NCI-H1048 (cell line): ENCODE results near the gene CCDC78.

Source experiments
- DNase-seq: peaks from one replicate; lab custom pipeline; 2025; lab: John Stamatoyannopoulos, UW

CCDC78 gene

DNA sequence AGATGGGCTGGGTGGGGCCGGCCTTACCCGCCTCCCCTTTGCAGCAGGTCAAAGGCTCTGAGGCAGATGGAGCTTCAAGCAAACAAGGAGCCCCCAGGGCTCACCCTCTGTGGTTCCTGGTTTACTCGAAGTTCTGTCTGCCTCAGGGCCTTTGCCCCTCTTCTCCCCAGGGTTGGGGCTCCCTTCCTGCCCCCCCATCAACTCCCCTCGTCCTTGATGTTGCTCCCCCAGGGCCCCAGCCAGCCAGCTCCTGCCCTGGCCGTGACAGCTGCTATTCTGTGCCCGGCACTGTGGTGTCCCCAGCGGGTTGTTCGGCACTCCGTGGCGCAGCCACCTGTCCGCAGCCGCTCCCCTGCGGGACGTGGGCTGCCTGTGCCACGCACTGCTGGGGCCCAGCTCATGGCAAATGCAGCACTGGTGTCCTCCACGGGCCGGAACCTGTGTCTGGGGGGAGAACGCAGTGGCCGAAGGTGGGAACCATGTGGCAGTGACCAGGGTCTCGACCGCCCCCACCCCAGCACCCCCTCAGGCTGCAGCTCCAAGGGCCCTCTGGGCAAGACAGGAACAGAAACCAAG, 15.7 kb downstream of the CCDC78 start:
- no peak for DNase-seq

DNA sequence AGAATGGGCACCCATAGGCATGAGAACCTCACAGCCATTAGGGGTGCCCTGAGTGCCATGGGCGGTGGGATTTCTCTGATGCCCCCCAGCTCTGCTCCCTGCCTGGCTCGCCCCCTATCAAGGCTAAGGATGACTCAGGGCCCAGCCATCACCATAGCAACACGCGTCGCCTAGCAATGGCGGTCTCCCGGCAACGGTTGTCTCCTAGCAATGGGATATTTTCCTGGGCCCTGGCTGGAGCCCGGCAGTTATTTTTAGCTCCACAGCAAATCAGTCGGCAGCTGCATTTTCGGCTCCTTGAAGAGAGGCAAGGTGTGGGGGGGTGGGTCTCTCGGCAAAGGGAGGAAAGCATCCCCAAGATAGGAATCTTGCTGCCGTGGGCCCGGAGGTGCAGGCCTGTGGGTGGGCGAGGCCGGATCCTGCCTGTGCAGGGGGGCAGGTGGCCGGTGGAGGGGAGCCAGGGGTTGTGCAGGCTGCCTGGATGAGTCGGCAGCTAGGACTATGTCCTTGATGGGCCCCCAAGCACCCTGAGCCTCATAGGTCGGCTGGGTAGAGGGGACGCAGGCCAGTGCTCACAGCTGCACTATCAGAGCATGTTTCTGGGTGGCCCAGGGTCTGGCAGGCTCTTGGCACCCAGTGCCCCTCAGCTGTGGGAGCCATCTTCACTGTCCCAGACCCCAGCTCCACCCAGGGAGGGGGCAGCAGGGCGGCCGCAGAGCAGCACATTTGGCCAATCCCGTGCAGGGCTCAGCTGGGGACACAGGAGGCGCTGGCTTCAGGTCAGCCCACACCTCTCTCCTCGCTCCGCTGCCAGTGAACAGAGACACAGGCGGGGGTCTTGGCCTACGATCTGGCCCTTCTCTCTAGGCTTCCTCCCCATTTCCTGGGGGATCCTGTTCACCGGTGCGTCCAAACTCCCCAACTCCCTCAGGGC, 16.4 kb downstream of the CCDC78 start:
- no peak for DNase-seq

DNA sequence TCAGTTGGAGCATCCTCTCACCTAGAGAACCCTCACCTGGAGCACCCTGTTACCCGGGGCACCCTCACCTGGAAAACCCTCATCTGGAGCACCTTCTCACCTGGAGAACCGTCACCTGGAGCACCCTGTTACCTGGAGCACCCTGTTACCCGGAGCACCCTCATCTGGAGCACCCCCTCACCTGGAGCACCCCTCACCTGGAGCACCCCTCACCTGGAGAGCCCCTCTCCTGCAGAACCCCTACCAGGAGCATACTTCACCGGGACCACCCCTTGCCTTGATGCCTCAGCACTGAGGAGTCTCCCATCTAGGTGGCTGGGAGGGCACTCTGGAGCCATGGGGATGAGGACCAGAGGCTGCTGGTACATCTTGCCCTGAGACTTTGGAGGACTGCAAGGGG, 17.3 kb downstream of the CCDC78 start:
- DNase-seq: no peak

DNA sequence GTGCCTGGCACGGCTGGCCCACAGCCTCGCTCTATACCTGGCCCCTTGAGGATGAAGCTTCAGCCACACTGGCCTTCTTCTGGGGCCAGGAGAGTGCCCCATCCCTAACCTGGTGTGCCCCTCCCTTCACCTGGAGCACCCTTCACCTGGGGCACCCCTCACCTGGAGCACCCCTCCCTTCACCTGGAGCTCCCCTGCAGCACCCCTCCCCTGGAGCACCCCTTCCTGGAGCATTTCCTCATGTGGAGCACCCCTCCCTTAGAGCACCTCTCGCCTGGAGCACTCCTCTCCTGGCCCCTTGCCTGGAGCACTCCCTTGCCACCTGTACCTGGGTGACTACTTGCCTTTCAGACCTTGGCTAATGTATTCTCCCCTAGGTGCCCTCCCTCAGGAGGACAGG, 18.2 kb downstream of the CCDC78 start:
- DNase-seq: no peak

DNA sequence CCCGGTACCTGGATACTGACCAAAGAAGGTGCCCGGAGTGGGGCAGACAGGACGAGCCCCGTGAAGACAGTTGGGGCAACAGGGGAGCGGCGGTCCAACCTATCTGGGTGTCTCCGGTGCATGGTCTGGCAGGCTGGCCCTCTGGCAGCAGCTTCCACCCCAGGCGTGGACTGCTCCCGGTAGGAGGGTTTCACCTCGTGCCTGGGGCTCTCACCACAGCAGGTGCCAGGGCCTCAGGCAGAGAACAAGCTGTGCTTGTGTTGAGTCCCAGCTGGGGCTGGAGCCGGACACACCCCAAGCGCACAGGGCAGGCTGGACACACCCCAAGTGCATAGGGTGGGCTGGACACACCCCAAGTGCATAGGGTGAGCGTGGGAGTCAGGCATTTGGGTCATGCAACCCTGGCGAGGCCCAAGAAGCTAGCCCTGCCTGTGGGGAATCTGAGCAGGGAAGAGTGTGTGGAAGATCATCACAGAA, 19.1 kb downstream of the CCDC78 start:
- DNase-seq: no peak

DNA sequence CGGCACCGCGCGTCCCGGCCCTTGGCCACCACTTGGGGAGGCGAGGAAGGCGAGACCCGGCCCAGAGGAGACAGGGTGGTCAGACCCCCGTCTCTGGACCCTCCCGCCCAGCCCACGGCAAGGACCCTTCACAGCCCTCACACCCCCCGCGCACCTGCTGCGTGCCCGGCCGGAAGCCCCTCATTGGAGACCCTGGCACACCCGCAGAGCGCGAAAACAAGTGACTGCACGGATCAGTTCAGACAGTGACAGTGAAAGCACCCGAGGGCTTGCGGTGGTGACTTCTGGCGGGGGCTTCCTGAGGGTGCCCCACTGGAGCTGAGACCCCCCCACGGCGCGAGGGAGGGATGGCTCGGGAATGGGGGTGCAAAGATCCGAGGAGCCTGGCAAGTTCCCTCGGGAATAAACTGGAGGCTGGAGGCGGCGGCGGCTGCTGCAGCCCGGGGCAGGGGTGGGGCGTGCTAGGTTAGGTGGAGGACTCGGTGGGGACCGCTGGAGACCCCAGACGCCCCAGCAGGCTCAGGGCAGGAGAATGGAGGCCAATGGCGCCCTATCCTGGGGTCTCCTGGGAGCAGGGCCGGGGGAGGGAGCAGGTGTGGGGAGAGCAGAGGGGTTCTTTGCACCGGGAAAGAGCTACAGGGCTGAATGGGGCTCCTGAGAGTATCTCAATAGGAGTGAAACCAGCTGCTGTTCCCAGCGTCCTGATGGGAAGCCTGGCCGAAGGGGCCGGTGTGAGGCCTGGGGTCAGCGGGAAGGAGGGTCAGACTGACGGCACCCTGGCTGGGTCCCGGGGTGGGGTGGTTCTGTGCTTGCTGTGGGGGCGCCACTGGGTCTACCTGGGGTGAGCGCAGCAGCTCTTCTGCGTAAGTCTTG, 19.8 kb downstream of the CCDC78 start:
- DNase-seq: no peak

DNA sequence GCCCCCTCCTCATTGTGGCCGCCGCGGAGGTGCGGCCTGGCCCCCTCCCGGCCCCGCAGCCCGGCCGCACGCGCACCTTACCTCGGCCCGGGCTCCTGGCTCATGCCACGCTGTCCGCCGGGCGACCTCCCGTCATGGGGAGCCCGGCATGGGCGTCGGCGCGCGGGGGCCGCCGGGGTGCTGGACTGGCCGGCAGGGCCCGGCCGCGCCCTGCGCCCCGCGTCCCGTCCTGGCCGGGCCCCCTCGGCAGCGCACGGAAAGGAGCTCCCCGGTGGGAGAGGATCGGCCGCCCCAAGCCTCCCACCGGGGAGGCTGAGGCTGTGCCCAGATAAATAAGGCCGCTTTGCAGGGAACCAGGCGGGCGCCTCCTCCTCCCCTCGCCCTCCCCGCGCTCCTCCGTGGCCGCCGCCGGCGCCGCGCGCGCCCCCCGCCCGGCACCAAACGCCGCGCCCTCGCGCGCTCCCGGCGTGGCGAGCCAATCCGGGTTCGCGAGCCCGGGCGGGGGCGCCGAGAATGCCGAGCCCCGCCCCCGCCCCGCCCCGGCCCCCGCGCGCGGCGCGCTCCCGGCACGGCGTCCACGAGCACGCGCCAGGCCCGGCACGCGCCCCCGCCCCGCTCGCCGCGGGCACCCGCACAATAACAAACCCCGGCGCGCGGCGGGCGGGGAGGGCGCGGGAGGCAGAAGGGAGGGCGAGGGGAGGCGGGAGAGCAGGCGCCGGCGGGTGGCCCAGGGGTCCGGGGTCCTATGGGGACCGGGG, 20.6 kb downstream of the CCDC78 start, which contains the start of gene FBXL16:
FBXL16 (minus strand) TSS at position 371 of the 758 bp plus-strand sequence. CDS start 8,396 bp downstream, outside the sequence.
- DNase-seq: no peak

DNA sequence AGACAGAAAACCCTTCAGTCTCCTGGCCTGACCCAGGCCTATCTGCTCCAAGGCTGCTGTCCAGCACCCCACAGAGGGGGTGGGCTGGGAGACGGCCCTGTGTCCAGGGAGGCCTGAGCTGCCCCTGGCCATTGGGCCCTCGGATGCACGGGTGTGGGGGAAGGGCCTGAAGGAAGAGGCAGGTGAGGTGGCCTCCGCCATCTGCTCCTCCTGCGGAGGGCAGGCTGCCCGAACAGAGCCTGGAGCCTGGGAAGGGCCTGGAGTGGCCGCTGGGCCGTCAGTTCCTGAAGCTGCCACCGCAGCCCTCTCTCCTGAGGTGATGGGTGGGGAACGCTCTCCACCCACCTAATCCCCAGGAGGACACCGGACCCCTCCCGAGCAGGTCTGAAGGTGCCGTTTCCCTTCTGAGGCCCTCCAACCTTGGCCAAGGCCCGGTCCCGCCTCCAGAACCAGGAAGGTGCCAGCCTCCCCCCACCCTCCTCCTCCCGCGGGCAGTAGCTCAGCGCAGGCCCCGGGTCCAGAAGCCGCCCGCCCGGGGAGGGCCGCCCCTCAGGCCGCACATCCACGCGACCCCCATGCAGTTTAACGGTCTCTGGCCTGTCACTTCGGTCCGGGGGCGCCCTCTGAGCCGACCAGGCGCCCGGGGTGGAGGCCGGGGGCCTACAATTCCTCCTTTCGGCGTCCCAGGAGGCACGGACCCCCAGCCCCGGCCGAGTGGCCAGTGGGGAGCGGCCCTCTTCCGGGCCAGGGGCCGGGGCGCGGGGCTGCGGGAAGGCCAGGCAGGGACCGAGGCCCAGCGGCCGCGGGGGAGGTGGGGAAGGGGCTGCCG, 21.5 kb downstream of the CCDC78 start:
- no peak for DNase-seq

DNA sequence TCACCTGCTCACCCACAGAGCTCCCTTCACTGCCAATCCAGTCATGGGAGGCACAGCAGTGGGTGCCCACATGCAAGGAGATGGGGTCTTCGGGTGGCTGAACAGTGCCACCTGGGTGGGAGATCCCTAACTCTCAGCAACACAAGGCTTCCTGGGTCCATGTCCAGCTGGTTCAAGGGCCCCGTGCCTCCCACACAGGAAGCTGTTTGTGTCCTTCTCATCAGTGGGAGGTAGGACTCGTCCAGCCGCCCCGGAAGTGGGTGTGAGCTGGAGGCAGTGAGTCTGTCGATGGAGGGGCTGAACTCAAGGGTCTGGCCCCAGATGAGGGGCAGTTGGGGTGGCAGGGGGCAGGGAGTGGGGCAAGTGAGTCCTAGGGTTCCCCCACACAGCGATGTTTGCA, 22.2 kb downstream of the CCDC78 start:
- DNase-seq: no peak

DNA sequence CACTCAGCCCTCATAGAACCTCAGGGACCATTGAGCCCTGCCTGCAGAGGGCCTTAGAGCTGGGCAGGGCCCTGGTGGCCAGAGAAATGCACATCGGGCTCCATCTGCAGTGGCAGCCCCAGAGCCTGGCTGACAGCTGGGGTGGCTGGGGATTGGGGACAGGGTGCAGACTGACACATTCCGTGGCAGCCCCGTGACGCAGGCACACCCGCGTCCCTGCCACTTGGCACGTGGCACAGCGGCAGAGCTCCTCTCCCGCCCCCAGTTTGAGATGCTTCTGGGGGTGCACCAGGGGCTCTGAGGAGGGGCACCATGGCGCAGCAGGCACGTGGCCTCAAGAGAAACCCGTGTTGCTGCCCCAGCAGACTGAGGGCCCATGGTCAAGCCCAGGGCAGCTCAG, 22.8 kb downstream of the CCDC78 start:
- DNase-seq: no peak

DNA sequence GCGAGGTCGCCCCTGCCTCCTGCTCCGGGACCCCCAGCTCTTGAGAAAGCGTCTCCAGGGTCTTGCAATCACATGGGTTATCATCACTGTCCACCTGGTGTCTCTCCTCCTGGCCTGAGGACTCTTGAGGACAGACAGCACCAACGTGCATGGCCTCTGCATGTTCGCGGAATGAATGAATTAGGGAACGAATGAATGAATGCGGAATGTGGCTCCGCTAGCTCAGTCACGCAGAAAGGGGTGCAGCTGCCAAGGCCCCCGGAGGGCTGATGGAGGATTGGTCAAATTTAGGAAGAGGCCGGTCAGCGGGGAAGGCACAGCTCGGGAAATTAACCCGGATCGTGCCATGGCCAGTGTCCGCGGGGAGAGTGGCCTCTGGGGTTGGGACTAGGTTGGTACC, 23.9 kb downstream of the CCDC78 start:
- DNase-seq: no peak

DNA sequence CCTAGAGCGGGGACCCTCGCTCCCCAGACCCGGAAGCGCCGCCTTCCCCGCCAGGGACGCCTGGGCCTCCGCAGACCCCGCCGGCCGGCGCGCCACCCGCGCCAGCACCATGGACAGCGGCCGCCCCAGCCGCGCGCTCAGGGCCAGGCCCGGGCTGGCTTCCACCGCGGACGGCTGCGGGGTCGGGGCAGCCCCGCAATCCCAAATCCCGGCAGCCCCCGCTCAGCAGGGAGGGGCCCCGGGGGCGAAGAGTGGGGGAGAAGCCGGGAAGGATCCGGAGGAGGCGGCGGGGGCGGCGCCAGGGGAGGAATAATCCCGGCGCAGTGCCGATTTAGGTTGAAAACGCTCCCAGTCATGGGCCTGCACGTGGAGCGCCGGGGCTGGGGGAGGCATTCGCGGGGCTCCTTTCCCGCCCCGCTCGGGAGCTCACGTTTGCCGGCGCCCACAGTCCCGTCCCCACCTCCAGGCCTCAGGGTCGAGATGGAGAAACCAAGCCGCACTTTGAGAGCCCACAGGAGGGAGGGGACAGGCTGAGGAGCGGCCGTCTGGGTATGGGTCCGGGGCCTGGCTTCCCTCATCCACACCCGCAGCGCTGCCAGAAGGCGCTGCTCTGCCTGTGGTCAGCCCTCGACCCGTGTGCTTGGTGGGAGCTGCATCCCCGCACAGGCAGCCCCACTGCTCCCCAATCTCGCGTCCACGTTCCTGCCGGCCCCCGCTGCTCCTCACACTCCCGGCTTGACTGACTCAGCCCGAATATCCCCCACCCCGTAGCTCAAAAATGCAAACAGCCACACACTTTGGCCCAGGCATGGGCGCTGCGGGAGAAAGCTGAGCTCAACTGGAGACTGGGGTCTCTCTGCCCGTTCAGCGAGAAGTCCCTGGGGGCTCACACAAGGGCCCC, 25.3 kb downstream of the CCDC78 start:
- DNase-seq: no peak

DNA sequence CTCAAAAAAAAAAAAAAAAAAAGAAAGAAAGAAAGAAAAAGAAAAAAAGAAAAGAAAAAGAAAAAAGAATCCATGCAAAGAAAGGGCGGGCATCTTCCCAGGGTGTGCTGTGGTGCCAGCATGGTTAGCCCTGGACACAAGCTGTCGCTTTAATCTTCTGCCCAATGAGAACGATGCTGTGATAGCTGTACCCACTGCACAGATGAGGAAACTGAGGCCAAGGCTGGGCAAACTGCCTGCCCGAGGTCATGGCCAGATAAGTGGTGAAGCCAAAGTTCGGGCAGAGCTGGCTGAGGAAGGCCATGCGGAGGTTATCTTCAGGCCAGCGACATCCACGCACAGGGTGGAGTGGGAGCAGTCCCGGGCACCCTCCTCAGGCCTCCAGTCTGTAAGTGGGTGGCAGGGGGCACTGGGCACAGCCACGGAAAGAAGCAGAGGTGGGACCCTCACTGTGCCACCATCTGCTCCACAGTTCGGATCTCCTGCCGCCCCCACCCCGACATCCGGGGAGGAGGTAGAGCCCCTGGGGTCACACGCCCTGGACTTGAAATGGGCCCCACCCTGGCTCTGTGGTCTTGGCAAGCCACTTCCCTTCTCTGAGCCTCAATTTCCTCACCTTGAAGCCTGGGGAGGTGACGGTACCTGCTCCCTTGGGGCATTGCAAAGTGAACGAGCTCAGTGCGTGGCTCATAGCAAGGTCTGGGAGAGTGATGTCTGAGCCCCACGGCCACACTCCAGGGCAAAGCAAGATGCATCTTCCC, 27.2 kb downstream of the CCDC78 start:
- no peak for DNase-seq

DNA sequence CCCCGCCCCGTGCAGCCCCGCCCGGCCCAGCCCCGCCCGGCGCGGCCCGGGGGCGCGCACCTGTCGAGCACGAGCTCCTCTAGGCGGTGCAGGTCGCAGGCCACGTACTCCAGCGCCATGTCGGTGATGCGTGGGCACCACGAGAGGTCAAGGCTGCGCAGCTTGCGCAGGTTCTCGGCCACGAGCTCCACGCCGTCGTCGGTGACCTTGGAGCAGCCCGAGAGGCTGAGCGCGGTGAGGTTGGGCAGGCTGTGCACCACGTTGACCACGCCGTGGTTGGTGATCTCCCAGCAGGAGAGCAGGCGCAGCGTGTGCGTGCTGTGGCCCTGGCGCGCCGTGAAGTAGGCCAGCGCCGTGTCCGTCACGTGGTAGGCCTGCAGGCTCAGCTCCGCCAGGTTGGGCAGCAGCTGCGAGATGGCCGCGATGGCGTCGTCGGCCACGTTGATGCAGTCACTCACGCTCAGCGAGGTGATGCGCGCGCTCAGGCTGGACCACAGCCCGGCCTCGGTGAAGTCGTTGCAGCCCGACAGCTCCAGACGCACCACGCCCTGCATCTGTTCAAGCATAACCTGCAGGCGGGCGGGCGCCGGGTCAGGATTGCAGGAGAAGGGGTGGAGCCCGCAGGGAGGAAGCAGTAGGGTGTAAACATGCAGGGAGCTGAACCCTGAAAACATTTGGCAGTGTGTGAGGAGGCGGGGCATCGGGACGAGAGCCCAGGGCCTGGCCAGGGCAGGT, 30.7 kb downstream of the CCDC78 start:
- no peak for DNase-seq

DNA sequence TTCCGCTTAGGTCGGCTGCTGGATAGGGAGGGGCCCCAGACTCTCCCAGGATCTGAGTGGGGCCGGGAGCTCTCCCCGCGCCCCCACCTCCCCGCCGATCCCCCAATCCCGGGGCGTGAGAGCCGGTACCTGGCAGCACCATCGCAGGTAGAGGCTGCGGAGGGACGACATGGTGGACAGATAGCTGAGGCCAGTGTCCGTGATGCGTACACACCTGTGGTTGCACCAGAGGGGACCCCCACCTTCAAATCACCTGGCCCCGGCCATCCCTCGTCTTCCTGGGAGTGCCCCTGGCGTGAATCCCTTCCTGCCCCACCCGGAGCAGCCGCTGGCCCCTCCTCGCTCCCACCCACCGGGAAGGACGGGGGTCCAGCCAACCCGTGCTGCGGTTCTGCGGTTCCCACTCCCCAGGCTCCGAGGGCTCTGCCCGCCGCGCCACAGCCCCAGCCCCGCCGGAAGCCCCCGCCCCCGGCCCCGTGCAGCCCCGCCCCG, 31.3 kb downstream of the CCDC78 start:
- no peak for DNase-seq

DNA sequence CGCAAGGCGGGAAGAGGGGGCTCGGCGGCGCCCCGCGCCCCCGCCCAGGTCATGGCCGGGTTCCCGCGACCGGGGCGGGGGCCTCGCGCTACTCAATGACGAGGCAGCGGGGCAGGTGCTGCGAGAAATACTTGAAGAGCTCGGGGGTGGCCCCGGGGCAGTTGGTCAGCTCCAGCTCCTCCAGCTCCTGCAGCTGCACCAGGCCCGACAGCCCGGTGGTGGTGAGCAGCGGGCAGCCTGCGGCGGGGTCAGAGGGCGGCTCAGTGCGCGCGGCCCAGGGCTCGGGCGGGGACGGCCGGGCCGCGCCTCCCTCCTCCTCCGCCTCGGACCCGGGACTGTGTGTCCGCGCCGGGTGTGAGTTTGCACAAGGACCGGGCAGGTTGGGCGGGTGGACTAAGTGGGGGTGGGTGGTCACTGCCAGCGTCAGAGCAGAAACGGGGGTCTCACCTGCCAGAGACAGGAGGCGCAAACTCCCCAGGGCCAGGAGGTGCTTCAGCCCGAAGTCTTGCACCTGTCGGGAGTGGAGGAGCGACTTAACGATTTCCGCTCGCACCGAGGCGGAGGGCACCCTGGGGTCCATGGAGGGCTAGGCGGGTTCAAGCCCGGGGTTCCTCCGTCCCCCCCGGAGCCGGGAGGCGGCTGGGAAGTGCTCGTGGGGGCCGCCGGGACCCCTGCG, 31.9 kb downstream of the CCDC78 start:
- no peak for DNase-seq

DNA sequence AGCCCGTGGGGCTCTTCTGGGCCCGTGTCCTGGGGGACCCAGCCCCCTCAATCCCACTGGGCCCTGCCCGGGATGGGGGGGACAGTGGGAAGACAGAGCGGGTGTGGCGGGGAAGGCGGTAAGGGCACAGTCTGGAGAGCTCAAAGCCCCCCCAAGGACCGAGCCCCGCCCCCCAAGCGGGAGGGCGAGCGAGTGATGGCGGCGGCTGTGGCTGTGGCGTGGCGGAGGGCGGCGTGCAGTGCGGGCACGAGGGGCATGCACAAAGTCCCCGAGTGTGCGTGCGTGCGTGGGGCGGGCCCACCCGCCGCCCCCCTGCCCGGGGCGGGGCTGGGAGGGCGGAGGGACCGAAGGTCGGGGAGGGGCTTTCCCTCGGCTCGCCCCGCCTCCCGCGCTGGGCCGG, 32.5 kb downstream of the CCDC78 start:
- DNase-seq: no peak
